Kidney glomerular epithelial cell (primary cell): ENCODE measurements around the gene RBPJL.

Source experiments
- DNase-seq: peaks from one replicate; lab custom pipeline; 2025; lab: John Stamatoyannopoulos, UW

Gene RBPJL

DNA sequence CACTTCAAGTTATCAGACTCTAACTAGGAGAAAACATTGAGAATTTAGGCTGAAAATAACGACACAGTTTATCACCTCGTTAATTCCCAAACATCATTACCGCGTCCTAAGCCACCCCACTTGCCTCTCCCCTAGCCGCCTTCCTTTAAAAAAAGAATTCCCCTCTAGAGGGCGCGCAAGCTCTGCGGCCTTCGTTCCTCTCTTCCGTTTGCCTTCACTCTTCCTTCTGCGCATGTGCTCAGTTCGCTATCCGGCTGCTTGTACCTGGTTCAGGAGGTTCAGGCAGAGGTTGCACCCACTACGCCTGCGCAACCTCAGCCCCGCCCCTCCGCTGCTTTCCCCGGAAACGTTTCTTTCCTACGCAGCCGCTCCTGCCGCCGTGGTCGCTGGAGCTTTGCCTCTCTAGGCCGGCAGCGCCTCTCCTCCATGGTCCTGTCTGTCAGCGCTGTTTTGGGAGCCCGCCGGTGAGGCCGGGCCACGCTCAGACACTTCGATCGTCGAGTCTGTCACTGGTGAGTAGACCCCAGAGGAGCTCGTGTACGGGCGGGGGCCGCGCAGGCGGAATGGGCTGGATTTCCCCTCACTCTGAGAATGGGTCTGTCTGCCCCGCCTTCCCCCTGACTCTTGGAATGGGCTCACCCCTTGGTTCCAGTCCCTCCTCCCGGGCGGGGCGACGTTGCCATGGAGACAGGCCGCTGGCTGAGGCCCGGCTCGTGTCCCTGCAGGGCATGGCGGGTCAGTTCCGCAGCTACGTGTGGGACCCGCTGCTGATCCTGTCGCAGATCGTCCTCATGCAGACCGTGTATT, 56.4 kb downstream of the RBPJL start, which contains the start of gene SYS1:
Gene SYS1 (plus strand): TSS at position 353 of the 807 bp plus-strand sequence. CDS start 376 bp downstream, at position 729.
- DNase-seq, result peak; percentile 97

DNA sequence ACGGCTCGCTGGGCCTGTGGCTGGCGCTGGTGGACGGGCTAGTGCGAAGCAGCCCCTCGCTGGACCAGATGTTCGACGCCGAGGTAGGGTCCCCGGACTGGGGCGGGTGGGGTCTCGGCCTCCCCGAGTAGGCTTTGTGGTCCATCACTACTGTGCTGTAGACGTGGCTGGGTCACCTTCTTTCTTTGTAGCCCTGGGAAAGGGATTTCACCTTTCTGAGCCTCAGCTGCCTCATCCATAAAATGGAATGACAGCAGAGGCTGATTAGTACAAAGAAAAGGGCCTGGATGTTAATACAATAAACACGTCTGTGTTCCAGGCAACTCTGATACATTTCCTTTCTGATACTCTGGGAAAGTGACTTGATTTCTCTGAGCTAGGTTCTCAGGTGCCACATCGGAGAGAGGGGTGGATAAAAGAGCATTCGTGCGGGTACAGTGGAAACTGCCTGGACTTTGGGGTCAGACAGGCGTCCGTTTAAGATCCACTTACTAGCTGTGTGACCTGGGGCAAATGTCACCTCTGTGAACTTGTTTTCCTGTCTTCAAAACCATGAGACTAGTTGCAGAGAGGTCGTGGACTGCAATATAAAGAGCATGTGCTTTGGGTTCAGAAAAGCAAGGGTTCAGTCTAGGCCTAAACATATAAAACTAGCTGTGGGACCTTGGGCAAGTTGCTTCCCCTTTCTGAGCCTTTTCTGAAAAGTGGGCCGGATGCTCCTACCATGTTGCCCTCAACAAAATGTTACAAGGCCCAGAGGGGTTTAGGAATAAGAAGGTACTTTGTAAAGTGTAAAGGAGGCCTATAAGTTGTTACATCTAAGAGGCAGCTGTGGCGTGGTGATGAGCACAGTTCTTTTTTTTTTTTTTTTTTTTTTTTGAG, 57.2 kb downstream of the RBPJL start:
- no peak for DNase-seq

DNA sequence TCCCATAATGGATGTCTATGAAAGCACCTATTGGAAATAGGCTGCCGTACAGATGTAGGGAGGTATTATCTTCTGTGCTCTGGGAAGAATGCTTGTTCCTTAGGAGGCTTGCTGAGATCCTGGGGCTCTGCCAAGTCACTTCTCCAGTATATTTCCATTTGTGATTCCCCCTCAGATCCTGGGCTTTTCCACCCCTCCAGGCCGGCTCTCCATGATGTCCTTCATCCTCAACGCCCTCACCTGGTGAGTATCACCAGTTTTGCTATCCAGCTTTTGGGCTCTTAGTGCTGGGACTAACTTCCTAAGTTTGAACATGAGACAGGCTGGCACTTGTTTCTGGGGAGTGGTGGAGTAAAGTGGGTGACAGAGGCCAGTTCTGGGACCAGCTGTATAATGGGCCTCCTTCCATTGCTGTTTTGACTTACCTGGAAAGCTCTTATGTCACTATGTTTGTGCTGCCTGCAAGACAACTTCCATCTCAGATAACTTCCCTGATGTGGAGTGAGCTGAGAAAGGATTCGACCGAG, 58.9 kb downstream of the RBPJL start:
- DNase-seq, result no peak

DNA sequence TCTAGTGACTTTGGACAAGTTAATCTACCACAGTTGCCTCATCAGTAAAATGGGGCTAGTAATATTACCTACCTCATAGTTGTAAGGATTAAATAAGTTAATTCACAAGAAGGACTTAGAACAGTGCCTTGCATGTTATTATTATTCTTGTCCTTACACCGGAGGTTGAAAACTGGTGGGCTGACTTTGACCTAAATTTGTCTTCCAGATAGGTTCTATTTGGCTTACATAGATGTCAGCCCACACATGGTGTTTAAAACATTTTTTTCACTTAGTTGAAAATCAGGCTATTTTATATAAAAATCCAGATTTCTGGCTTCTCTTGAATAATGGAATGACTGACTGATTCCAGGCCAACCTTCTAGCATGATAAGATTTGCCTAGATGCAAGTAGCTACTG, 59.6 kb downstream of the RBPJL start:
- DNase-seq, result no peak

DNA sequence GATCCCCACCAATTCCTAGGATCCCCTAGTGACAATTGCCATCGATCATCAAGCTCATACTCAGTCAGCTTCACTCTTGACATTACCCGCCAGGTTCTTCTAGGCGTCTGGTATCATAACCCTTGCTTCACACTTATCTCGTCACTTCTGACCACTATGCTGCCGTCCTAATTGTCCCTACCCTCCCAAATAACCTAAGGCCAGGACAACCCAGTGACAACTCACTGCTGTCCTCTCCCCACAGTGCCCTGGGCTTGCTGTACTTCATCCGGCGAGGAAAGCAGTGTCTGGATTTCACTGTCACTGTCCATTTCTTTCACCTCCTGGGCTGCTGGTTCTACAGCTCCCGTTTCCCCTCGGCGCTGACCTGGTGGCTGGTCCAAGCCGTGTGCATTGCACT, 60.0 kb downstream of the RBPJL start:
- DNase-seq, result no peak

DNA sequence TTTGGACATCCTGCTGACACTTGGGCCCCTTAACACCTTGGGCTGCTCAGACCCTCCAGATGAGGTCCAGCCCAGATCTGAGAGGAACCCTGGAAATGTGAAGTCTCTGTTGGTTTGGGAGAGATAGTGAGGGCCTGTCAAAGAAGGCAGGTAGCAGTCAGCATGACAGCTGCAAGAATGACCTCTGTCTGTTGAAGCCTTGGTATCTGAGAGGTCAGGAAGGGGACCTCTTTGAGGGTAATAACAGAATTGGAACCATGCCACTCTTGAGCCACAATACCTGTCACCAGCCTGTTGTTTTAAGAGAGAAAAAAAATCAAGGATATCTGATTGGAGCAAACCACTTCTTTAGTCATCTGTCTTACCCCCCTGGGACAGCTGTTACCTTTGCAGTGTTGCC, 60.5 kb downstream of the RBPJL start:
- DNase-seq, result no peak
